H9 (cell line): Measurements from ENCODE around the gene RNF181. TPM values are rescaled to one million over a fixed set of nuclear protein-coding genes. Genes with fewer than 3 reads are reported as not detected.

Source experiments
- DNase-seq: peaks from one replicate; pipeline ENCODE4 v3.0.0-alpha.2; 2017
- H2AFZ ChIP-seq: one replicate; pipeline ENCODE4 v1.6.1; 2013; ENCODE audit warnings: mild to moderate bottlenecking, low read length, control low read depth, moderate library complexity
- H2AK5ac ChIP-seq: 2 replicates; pipeline ENCODE4 v1.6.1; 2013; ENCODE audit warnings: low read length, control low read depth, mixed read lengths; ENCODE audit not compliant: insufficient read length
- H2BK120ac ChIP-seq: one replicate; pipeline ENCODE4 v1.6.1; 2013; ENCODE audit warnings: low read depth, mild to moderate bottlenecking, low read length, control low read depth, inconsistent platforms; ENCODE audit not compliant: poor library complexity, severe bottlenecking
- H2BK12ac ChIP-seq: 2 replicates; pipeline ENCODE4 v1.6.1; 2013; ENCODE audit warnings: low read length, control low read depth, mixed read lengths, low read depth; ENCODE audit not compliant: insufficient read length
- H2BK15ac ChIP-seq: 2 replicates; pipeline ENCODE4 v1.6.1; 2013; ENCODE audit warnings: low read depth, low read length, control low read depth
- H2BK20ac ChIP-seq: one replicate; pipeline ENCODE4 v1.6.1; 2013; ENCODE audit warnings: low read depth, mild to moderate bottlenecking, low read length, control low read depth, inconsistent platforms; ENCODE audit not compliant: poor library complexity, severe bottlenecking
- H2BK5ac ChIP-seq: 2 replicates; pipeline ENCODE4 v1.6.1; 2013; ENCODE audit warnings: low read length, control low read depth, mixed read lengths; ENCODE audit not compliant: insufficient read length
- H3K14ac ChIP-seq: 2 replicates; pipeline ENCODE4 v1.6.1; 2013; ENCODE audit warnings: low read length, control low read depth; ENCODE audit not compliant: insufficient read depth
- H3K18ac ChIP-seq: 2 replicates; pipeline ENCODE4 v1.6.1; 2013; ENCODE audit warnings: low read depth, mild to moderate bottlenecking, mixed read lengths, low read length, control low read depth; ENCODE audit not compliant: insufficient read length
- H3K23ac ChIP-seq: 2 replicates; pipeline ENCODE4 v1.6.1; 2013; ENCODE audit warnings: low read length, control low read depth, mixed read lengths, low read depth; ENCODE audit not compliant: insufficient read length
- H3K23me2 ChIP-seq: 2 replicates; pipeline ENCODE4 v1.6.1; 2013; ENCODE audit warnings: low read depth, mild to moderate bottlenecking, mixed read lengths, low read length, control low read depth; ENCODE audit not compliant: insufficient read length, poor library complexity, severe bottlenecking
- H3K27ac ChIP-seq: 2 replicates; pipeline ENCODE4 v1.5.1; 2013; ENCODE audit warnings: low read length, control low read depth, mixed read lengths, low read depth; ENCODE audit not compliant: insufficient read length
- H3K27me3 ChIP-seq: 2 replicates; pipeline ENCODE4 v1.6.1; 2013; ENCODE audit warnings: low read length, control low read depth, inconsistent platforms; ENCODE audit not compliant: insufficient read depth
- H3K4ac ChIP-seq: 2 replicates; pipeline ENCODE4 v1.6.1; 2013; ENCODE audit warnings: low read depth, mild to moderate bottlenecking, control low read depth, inconsistent platforms, low read length, moderate library complexity
- H3K4me1 ChIP-seq: 2 replicates; pipeline ENCODE4 v1.6.1; 2013; ENCODE audit warnings: low read length, control low read depth, inconsistent platforms; ENCODE audit not compliant: insufficient read depth
- H3K4me2 ChIP-seq: 2 replicates; pipeline ENCODE4 v1.6.1; 2013; ENCODE audit warnings: low read length, control low read depth, mixed read lengths; ENCODE audit not compliant: insufficient read length, insufficient read depth
- H3K56ac ChIP-seq: 2 replicates; pipeline ENCODE4 v1.6.1; 2013; ENCODE audit warnings: low read depth, mild to moderate bottlenecking, mixed read lengths, low read length, control low read depth; ENCODE audit not compliant: insufficient read length
- H3K79me1 ChIP-seq: 2 replicates; pipeline ENCODE4 v1.6.1; 2013; ENCODE audit warnings: low read depth, mild to moderate bottlenecking, moderate library complexity, low read length, control low read depth, inconsistent platforms; ENCODE audit not compliant: insufficient read depth, poor library complexity, severe bottlenecking
- H3K79me2 ChIP-seq: 2 replicates; pipeline ENCODE4 v1.6.1; 2013; ENCODE audit warnings: low read length, control low read depth, inconsistent platforms; ENCODE audit not compliant: insufficient read depth
- H3K9ac ChIP-seq: 2 replicates; pipeline ENCODE4 v1.6.1; 2013; ENCODE audit warnings: low read length, control low read depth, mixed read lengths; ENCODE audit not compliant: insufficient read length; ENCODE audit errors: extremely low read depth
- H3K9me3 ChIP-seq: one replicate; pipeline ENCODE4 v1.6.1; 2013; ENCODE audit warnings: low read depth, low read length, inconsistent platforms; ENCODE audit not compliant: control insufficient read depth
- H3T11ph ChIP-seq: one replicate; pipeline ENCODE4 v1.6.1; 2013; ENCODE audit warnings: mild to moderate bottlenecking, low read length, control low read depth, inconsistent platforms
- H4K20me1 ChIP-seq: one replicate; pipeline ENCODE4 v1.6.1; 2013; ENCODE audit not compliant: control insufficient read depth, insufficient read length, insufficient read depth
- H4K5ac ChIP-seq: 2 replicates; pipeline ENCODE4 v1.6.1; 2013; ENCODE audit warnings: low read depth, mild to moderate bottlenecking, mixed read lengths, low read length, control low read depth; ENCODE audit not compliant: insufficient read length
- H4K8ac ChIP-seq: replicated peaks from 2 replicates; pipeline ENCODE4 v1.6.1; 2013; ENCODE audit warnings: low read length, control low read depth, mixed read lengths, low read depth; ENCODE audit not compliant: insufficient read length
- H4K91ac ChIP-seq: 2 replicates; pipeline ENCODE4 v1.6.1; 2013; ENCODE audit warnings: low read depth, mild to moderate bottlenecking, moderate library complexity, mixed read lengths, low read length, control low read depth; ENCODE audit not compliant: insufficient read length
- H3K27ac Mint-ChIP-seq, 3 experiments: 2 replicates in 2 of 3; 3 replicates in 1 of 3; pipeline ENCODE4 v1.8.0; 2020 to 2021; ENCODE audit warnings: mixed read lengths in 3 of 3, mild to moderate bottlenecking in 1 of 3, moderate library complexity in 1 of 3
- H3K27me3 Mint-ChIP-seq: 2 replicates; pipeline ENCODE4 v1.8.0; 2021; ENCODE audit warnings: low read depth, mild to moderate bottlenecking, moderate library complexity, mixed read lengths
- H3K36me3 Mint-ChIP-seq, 3 experiments: 2 replicates in 2 of 3; 3 replicates in 1 of 3; pipeline ENCODE4 v1.8.0; 2020 to 2021; ENCODE audit warnings: low read depth in 3 of 3, mixed read lengths in 3 of 3; ENCODE audit not compliant: insufficient read depth in 1 of 3
- H3K4me1 Mint-ChIP-seq, 2 experiments: 2 replicates each; pipeline ENCODE4 v1.8.0; 2020; ENCODE audit warnings: mixed read lengths in 2 of 2
- H3K4me3 Mint-ChIP-seq, 2 experiments: 2 replicates in 1 of 2; 3 replicates in 1 of 2; pipeline ENCODE4 v1.8.0; 2020 to 2021; ENCODE audit warnings: mild to moderate bottlenecking in 2 of 2, mixed read lengths in 2 of 2, moderate library complexity in 1 of 2
- H3K9me3 Mint-ChIP-seq, 2 experiments: 2 replicates in 1 of 2; 3 replicates in 1 of 2; pipeline ENCODE4 v1.8.0; 2020; ENCODE audit warnings: mild to moderate bottlenecking in 2 of 2, mixed read lengths in 2 of 2, moderate library complexity in 1 of 2
- WGBS: extraction: QIAGEN DNeasy Blood & Tissue Kit; methylation state at CpG from one replicate; pipeline ENCODE4 v1.1.7; 2013; ENCODE audit warnings: missing lambda C conversion rate, low lambda C conversion rate, mixed read lengths; ENCODE audit not compliant: insufficient read length; ENCODE audit errors: extremely low coverage; 5-methylcytosine and 5-hydroxymethylcytosine counted together
- total RNA-seq: library from RNA; stranded (reverse); gene quantifications from 2 replicates; pipeline ENCODE4 v1.2.1, GENCODE V29; 2021
- TF ChIP-seq, protein P1 (sequence below): fragments of 200-600 bp; sonication (generic); conservative IDR thresholded peaks from 3 replicates; pipeline ENCODE4 v1.8.0; 2021; ENCODE audit warnings: antibody characterized with exemption, mild to moderate bottlenecking

Gene RNF181
- total RNA-seq, 1 experiment from 2014 or later, result 122 TPM

DNA sequence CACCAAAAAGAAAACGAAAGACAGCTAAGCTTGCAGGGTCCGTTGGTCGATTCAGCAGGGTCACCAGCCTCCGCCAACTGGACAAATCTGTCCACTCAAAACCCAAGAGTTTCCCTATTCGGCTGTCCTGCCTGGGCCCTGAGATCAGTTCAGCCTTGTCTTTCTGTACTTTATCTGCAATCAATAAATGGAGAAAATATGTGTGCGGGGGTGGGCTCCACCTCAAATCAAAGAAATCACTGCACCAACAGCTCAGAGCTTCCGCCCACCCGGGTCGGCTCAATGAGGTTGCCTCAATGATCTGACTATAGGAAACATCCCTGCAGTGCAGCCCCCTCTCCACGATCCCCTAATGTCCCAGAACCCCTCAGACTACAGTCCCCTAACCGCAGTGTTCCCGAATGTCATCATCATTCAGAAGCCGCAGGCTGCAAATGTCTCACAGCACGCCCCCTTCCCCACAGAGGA is 34.7 kb upstream of the RNF181 start:
- no peaks in the 10 kb centered on the region for H3K4me1 ChIP-seq
- Mint-ChIP-seq H3K4me1 (peaks cover 12 to 13% of the 10 kb centered on the region in 2 experiments; a peak in 3 of 4 replicates), H3K9me3 (no peaks in the 10 kb centered on the region), H3K4me3 (peak overlapping the region; percentile 91 to 97), H3K27me3 (peaks cover 14% of the 10 kb centered on the region), H3K27ac (peak overlapping the region; percentile 94 to 96 (median 96)), H3K36me3 (peaks cover 7 to 12% (median 10%) of the 10 kb centered on the region in 3 experiments)
- no peak overlapping the region for H2BK5ac ChIP-seq
- H2AFZ ChIP-seq, result no peak overlapping the region
- no peak overlapping the region for H3T11ph ChIP-seq
- TF ChIP-seq, protein P1, sequence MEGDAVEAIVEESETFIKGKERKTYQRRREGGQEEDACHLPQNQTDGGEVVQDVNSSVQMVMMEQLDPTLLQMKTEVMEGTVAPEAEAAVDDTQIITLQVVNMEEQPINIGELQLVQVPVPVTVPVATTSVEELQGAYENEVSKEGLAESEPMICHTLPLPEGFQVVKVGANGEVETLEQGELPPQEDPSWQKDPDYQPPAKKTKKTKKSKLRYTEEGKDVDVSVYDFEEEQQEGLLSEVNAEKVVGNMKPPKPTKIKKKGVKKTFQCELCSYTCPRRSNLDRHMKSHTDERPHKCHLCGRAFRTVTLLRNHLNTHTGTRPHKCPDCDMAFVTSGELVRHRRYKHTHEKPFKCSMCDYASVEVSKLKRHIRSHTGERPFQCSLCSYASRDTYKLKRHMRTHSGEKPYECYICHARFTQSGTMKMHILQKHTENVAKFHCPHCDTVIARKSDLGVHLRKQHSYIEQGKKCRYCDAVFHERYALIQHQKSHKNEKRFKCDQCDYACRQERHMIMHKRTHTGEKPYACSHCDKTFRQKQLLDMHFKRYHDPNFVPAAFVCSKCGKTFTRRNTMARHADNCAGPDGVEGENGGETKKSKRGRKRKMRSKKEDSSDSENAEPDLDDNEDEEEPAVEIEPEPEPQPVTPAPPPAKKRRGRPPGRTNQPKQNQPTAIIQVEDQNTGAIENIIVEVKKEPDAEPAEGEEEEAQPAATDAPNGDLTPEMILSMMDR, result no peak
- no peaks in the 10 kb centered on the region for H3K23me2 ChIP-seq
- no peak for DNase-seq
- H3K4ac ChIP-seq, result no peak overlapping the region
- no peak overlapping the region for H3K23ac ChIP-seq
- H4K5ac ChIP-seq, result no peak overlapping the region
- no peak overlapping the region for H4K91ac ChIP-seq
- no peak overlapping the region for H4K8ac ChIP-seq
- no peak overlapping the region for H3K27ac ChIP-seq
- no peak overlapping the region for H3K14ac ChIP-seq
- no peak overlapping the region for H2AK5ac ChIP-seq
- no peaks in the 10 kb centered on the region for H3K27me3 ChIP-seq
- H3K4me2 ChIP-seq, result peak overlapping the region; percentile 22
- H2BK12ac ChIP-seq, result no peak overlapping the region
- H2BK15ac ChIP-seq, result no peak overlapping the region
- no peak overlapping the region for H3K18ac ChIP-seq
- no peaks in the 10 kb centered on the region for H3K9me3 ChIP-seq
- peaks cover 5% of the 10 kb centered on the region; the same call in 1 of the 2 replicates for H3K79me2 ChIP-seq
- no CpG with 5 or more reads among the region's 14 CpGs for WGBS
- H4K20me1 ChIP-seq, result no peaks in the 10 kb centered on the region
- H3K56ac ChIP-seq, result no peak overlapping the region
- H3K9ac ChIP-seq, result peak overlapping the region; percentile 56
- H2BK20ac ChIP-seq, result no peak overlapping the region
- H2BK120ac ChIP-seq, result no peak overlapping the region
- H3K79me1 ChIP-seq, result no peaks in the 10 kb centered on the region
